ENCODE data around the gene FARP1.
A peak's percentile ranks its signal among the peaks of the same experiment; 100 is the strongest.

Gene FARP1

DNA sequence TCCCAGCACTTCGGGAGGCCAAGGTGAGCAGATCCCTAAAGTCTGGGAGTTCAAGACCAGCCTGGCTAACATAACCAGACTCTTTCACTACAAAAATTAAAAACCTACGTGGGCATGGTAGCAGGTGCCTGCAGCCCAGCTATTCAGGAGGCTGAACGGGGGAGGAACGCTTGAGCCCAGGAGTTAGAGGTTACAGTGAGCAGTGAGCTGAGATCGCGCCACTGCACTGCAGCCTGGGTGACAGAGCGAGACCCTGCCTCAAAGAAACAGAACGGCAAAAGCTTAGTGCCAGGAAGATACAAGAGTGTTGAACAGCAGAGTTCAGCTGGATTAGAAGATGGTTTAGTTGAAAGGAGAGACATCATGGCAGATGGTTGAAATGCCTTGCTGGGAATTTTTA is 58.3 kb downstream of the FARP1 start:
- DNase-seq: no peak

DNA sequence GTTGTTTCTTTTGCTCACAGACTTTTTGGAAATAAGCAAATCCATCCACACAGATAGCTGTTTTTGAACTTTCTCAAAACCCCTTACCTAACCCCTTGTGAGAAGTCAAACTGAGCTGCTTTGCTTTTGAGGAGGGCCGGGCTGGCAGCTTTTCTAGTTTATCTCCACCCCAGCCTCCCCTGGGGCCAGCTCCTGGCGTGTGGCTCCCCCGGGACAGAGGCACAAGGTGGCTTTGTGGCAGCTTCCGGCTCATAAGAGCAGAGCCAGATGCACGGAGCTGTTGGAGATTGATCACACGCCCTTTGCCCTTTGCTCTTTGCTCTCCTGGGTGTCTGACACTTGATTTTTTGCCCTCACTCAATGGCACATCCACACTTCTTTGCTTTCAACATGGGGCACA is 59.1 kb downstream of the FARP1 start:
- no peak for DNase-seq

DNA sequence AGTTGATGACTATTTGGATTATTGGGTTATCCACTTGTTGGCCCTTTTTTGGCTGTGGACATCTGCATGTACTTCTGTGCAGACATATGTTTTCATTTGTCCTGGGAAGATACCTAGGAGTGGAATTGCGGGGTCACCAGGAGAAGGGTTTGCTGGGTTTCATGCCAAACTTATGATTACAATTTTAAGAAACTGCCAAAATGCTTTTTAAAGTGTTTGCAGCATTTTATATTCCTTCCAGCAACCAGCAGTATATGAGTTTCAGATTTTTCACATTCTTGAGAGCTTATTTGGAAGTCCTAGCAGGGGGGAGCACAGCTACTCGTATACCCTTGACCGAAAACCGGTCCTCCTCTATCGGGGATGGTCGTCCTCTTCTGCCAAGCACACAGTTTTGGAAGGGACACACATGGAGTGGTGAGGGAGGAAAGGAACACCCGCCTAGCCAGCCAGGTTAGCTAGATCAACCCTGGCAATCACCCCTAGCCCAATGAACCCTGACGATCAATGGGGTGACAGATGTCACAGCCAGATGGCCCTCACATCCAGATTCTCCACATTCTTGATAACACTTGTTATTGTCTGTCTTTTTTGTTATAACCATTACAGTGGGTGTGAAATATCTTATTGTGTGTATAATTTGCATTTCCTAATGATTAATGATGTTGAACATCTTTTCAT is 60.9 kb downstream of the FARP1 start:
- no peak for DNase-seq

DNA sequence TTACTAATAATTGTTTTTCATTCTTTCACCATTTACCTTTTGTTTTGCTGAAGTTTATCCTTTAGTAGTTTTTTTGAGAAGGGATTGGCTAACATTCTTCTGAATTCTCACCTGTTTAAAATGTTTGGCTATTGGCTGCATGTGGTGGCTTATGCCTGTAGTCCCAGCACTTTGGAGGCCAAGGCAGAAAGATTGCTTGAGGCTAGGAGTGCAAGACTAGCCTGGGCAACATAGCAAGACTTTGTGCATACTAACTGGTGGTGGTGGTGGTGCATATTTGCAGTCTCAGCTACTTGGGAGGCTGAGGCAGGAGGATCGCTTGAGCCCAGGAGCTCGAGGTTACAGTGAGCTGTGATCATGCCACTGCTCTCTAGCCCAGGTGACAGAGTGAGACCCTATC is 61.7 kb downstream of the FARP1 start:
- DNase-seq: no peak

DNA sequence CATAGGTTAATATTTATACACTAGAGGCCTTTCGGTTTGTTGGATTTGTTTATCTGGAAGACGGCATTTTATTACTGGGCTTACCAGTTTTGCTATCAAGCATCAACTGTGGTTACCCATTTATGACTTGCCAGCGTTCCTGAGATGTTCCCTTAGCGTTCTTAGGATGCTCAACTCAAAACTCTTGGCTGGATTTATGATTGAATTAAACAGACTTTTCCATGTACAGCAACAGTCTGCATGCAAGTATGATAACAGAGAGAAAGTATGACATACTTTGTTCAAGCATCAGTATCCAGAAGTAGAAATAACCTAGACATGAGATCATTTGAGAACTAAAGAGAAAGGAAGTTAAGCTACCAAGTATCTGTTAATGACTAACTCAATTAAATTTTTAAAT is 64.1 kb downstream of the FARP1 start:
- DNase-seq: no peak

DNA sequence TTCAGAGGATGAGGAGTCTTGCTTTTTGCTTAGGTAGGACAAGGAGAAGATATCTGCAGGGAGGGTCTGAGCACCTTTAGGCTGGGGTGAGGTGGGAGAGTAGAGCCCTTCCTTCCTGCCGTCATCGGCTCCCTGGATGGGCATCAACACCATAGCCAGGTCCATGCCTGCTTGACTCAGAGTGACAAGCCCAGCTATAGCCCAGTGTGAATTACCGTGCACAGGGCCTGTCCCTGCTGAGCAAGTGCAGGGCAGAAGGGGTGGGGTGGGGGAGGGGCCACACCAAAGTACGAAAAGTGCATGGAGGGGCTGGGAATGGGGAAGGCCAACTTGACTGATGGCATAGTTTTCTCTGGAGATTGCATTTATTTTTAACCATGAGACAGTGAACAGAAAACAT is 64.5 kb downstream of the FARP1 start:
- no peak for DNase-seq

DNA sequence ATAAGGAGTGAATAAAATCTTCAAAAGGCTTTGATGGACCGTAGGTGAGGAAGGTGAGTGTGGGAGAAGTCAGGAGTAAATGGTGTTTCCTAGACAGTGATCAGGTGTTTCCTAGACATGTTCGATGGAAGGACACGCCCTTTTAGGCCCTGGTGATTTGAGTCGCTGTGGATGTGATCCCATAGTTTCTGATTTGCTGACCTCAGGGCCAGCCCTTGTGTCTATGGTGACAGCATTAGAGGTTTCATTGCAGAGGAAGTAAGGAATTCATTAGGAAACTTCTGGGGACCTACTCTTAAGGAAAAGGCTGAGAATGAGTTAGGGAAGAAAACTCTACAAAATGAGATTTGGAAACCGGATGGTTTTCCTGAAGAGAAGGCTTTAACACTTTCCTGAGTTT is 65.7 kb downstream of the FARP1 start:
- DNase-seq: no peak

DNA sequence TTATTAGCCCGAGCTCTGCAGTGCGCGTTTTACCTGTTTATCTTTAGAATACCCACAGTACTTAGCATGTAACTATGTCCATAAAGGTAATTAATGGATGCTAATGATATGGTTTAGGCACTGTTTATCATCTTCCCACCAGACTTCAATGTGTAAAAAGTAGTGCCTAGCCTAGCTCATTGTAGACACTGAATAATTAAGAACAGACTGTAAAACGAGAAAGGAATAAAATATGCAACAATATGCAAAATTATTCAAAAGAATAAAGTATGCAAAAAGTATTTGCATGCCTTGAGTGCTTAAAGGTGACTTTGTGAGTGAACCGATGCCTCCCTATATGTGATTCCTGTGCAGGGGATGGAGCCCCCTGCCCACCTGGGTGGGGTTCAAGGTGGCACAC is 69.9 kb downstream of the FARP1 start:
- DNase-seq: no peak

DNA sequence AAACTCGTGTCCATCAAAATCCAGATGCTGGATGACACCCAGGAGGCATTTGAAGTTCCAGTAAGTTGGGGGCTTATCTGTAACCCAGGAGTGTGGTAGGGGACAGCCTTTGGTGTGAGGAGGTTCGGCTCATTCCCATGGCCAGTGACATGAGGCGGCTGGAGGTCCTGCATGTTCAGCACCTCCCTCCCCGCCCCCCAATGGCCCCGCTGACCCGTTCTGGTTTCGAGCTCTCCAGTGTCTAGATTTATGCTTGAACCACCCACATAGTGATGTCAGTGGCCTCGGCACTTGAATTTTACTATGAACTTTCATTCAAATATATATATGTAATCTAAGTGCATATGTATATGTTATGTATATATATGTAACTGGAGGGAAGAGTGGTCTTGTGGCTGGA is 70.5 kb downstream of the FARP1 start:
- no peak for DNase-seq

DNA sequence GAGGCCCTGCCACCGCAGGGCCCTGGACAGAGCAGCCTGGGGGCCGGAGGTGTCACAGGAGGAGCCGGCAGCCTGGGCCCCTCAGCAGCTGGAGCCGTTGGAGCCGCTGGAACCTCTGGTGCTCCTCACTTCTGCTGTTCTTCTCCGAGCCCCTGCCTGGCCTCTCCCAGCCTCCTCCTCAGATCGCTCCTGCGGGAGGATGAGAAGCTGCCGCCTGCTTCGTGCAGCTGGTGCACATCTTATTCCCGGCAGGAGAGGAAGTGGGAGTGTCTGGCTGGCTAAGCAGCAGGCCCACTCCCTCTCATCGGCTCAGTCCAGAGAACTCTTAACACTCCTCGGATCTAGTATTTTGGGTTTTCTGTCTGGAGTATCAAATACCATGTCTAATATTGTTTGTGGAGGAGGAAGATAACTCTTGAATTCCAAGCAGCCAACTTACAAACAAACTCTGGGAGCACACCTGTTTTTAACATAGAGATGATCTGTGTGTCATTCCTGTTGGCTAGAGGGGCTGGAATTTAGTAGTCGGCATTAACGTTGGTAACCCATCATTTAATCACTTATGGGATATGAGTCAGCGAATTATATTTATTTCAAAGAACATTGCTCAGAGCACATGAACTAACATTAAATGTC is 71.2 kb downstream of the FARP1 start:
- DNase-seq: peak in 2 of 56 donors; percentile 10 to 14

DNA sequence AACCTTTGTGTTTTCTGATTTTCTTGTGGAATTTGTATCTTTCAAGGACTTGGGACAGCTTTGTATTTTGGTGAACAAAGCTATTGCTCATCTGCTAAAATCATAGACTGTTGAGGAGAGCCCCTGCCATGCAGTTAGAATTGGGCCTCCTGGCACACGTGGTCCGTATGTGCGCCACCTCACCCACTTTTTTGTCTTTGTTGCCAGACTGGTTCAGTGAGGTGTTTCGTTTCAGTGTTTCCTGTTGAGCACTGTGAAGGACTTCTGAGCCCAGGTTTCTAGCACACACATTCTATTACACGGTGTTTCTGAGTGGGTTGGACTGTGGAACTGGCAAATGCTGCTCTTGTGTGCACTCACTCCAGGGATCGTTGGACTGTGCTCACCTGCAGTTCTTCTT is 71.8 kb downstream of the FARP1 start:
- DNase-seq: no peak

DNA sequence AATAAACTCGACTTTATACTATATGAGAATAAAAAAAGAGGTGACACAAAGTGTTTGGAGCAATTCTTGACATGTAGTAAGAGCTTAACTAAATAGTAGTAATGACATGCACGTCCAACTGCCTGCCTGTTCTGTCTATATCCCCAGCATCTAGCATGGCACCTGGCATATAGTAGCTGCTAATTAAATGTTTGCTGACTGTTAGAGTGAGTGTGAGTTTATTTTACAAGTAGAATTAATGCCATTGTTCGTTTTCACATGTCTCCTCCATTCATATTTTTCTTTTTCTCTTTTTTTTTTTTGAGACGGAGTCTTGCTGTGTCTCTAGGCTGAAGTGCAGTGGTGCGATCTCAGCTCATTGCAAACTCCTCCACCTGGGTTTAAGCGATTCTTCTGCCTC is 72.6 kb downstream of the FARP1 start:
- DNase-seq: no peak

DNA sequence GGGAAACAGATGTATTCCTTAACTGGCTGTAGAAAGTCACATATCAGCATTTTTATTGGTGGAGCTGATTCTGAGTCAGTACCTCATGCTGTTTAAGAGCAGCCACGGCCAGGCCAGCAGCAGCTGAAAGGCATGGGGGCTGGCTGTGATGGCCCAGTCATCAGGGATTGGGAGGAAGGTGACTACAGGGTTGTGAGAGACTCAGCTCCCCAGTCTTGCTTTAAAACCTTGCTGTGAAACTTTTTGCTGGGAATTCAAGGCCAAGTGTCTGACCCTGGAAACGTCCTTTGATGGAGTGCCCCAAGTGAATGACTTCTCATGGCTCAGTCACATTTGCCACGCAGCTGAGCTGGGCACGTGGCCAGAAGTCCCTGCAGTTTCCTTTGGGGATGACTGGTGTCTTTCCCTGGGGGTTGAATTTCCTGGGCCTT is 73.3 kb downstream of the FARP1 start:
- peak in 18 of 56 donors; percentile 2 to 57 (median 17) for DNase-seq

DNA sequence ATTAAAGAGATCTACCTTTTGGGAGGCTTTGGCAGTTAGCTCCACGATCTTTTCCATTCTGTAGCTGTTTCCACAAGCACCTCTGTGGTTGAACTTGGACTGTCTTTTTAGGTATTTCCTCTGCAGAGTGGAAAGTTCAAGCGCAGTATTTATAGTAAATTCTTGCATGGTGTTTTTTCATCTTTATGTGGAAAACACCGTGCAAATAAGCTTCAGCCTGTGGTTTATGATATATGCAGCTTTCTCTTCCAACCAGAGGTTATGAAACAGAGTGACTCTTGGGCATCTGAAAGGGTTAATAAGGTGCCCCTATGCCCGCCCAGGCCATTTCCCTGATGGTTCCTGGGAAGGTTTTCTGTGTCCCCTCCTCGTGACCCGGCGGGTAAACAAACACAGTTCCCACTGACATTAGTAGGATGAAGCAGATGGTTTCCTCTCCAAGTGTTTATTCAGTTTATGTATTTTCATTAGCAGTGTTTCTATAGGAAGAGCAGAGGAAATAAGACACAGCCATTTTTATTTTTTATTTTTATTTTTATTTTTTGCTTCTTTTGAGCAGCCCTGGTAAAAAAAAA is 73.9 kb downstream of the FARP1 start:
- no peak for DNase-seq

DNA sequence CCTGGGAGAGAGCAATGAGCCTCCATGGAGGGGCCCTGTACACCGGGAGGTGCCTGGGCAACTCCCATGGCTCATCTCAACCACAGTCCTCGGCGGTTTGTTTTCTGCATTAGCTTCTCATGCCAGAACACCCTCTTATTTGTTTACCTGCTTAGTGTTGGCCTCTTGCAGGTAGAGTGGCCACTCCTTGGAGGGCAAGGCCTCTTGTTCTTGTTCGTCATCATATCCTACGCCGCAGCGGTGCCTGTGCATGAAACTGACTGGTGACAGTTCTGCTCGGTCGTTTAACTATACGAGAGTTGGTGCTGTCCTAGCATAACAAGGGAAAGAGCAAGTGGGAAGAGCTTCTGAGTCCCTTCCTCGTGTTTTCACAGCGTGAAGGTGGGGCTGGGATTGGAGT is 74.7 kb downstream of the FARP1 start:
- DNase-seq: no peak

DNA sequence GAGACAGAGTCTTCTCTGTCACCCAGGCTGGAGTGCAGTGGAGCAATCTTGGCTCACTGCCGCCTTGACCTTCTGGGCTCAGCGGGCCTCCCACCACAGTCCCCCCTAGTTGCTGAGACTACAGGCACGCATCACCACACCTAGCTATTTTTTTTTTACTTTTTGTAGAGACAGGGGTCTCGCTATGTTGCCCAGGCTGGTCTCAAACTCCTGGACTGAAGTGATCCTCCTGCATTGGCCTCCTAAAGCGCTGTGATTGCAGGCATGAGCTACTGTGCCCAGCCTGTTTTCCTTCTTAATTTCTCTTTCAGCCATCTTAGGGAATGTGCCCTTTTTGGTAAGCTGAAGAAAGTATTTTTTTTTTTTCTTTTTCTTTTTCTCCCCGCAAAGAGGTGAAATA is 76.8 kb downstream of the FARP1 start:
- no peak for DNase-seq

DNA sequence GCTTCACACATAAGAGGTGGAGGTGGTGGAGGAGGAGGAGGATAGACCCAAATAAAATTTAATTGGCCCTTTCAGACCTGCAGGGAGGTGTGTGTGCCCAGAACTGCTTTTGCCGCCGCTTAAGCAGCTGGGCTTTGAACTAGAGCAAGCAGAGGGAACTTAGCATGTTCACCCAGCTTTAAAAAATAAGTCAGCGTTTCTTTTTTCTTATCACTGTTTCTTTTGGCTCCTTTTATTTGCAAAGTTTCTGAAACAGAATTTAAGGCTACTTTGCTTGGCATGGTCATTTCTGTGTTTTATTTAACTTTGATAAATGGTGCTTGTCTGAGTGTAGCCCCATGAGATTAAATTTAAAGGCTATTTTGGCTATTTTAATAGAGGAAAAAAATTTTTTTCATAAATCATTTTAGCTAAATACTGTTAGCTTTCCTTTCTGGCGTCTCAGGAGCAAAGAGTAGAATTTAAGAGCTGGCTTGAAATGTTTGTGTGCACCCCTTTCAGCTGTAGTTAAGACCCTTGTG is 77.4 kb downstream of the FARP1 start:
- no peak for DNase-seq

DNA sequence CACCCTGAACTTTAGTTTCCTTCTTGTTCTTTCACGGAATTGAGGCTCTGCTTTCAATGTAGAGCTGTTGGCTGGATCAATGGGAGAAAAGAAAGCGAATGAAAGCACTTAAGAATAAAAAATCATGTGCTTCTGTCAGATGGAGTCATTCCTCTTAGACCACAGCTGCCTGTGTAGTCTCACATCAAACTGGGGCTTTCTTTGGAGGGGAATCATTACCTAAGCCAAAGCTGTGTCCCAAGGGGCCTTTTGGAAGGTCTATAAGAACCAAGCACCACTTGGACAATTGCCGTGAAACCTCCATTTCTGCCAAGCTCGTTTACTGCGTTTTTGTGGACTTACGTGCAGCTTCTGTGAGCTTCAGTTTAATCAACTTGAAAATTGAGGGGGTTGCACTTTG is 78.3 kb downstream of the FARP1 start:
- DNase-seq: peak in 1 of 56 donors; percentile 10

DNA sequence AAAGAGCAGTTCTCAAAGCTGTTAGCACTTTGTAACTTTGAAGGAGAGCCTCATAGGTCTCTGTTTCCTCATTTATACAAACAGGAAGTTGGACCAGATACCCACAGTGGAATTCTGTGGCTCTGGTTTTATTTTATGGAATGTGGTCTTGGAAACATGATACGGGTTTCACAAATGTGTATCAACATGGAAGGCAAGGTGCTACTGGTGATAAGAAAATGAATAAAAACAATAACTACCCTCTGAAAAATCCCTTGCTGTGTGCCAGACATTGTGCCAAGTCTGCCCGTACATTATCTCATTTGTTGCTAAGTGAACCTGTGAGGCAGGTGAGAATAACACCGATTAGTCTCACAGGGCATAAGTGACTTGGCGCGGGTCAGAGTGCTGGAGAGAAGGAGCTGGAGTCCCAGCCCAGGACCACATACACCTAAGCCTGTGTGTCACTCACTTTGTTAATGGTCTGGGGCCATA is 79.2 kb downstream of the FARP1 start:
- DNase-seq: no peak

DNA sequence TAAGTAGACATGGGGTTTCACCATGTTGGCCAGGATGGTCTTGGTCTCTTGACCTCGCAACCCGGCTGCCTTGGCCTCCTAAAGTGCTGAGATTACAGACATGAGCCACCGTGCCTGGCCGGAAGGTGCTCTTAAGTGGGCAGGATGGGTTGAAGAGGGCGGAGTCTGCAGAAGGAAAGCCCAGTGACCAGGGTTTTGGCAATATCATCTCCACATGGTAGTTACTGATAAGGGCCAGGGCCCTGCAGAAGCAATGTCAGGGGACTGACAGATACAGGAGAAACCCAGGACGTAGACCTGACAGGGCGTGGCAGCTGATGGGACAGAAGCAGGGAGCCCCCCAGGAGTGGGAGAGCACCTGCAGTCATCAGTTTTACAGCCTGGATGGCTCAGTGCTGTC is 79.9 kb downstream of the FARP1 start:
- no peak for DNase-seq

DNA sequence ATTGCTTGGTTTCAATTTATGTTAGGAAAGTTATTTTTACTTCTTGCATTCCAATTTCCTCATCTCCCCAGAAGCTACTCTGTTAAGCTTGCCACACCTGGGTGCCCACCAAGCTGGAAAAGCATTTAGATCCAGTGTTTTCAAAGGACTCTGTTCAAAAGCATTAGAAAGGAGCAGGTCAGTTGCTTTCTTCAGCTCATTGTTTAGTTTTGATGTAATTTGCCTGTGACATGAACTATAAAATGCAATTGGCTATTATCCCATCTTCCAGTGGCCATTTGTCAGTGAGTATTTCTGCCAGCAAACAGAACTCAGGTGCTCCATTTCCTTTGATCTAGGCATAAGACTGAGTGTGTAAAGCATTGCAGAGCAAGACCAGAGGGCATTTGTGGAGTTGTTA is 80.8 kb downstream of the FARP1 start:
- no peak for DNase-seq

DNA sequence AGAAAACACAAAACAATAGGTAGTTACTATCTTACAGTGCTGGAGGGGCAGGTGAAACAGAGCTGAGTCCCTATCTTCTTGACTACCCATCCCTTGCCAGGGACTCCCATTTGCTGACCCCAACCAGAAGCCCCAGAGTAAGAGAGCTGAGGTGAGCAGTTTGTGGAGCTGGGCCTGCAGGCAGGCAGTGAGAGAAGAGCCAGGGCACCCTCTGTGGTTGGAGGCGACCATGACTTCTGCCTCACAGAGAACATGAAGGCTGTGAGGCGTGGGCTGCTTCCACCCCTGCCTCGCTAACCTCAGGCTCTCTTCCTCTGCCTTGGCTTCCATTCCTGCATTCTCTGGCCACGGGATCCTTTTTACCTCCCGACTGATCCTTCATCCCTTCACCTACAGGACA is 81.7 kb downstream of the FARP1 start:
- DNase-seq: no peak
